ENCODE data around the gene UPK3A. TPM values are rescaled to one million over a fixed set of nuclear protein-coding genes. Genes with fewer than 3 reads are reported as not detected.
"Not testable (repeated sequence)": the region's sequence is repeated elsewhere in the genome, so short reads cannot be mapped to it uniquely, and the experiment has no call there.

UPK3A gene
- total RNA-seq, 1 donor from 2014 or later = 1.4 TPM

DNA sequence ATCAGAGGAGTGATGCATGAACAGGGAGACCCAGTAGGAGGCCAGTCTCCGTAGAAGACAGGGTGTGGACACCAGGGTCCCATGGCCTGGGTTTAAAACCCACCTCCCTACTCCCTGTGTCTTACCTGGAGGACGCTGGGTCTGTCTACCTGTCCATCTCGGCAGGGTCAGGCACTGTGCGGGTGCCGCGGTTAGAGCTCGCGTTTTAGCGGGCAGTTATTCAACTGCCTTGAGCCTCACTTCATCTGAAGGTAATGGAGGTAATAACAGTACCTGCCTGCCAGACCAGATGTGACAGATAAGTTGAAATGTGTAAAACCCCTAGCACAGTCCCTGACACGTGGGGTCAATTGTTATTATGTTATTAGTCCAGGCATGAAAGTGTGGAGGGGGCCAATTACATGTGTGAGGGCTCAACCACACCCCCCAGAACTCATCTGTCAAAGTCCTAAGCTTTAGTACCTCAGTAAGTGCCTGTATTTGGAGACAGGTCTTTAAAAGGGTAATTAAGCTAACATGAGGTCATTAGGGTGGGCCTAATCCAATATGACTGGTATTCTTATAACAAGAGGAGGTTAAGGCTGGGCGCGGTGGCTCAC, 8.1 kb upstream of the UPK3A start:
- intact Hi-C loops (cut with micrococcal nuclease) = no loop called here
- TF ChIP-seq, protein P1, sequence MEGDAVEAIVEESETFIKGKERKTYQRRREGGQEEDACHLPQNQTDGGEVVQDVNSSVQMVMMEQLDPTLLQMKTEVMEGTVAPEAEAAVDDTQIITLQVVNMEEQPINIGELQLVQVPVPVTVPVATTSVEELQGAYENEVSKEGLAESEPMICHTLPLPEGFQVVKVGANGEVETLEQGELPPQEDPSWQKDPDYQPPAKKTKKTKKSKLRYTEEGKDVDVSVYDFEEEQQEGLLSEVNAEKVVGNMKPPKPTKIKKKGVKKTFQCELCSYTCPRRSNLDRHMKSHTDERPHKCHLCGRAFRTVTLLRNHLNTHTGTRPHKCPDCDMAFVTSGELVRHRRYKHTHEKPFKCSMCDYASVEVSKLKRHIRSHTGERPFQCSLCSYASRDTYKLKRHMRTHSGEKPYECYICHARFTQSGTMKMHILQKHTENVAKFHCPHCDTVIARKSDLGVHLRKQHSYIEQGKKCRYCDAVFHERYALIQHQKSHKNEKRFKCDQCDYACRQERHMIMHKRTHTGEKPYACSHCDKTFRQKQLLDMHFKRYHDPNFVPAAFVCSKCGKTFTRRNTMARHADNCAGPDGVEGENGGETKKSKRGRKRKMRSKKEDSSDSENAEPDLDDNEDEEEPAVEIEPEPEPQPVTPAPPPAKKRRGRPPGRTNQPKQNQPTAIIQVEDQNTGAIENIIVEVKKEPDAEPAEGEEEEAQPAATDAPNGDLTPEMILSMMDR (IDR thresholded peaks at IDR 0.05) = no peak
- POLR2A ChIA-PET = interaction anchor here (0.6 kb wide), 1 partner anchor 32 kb away, joined by 3 read pairs; no protein-coding TSS in a partner anchor
- Mint-ChIP-seq H3K4me3 (no peak overlapping the region), H3K27ac (no peak overlapping the region), H3K27me3 (no peaks in the 10 kb centered on the region), H3K36me3 (ENCODE audit: low read depth) (no peaks in the 10 kb centered on the region), H3K9me3 (no peaks in the 10 kb centered on the region), H3K4me1 (peaks cover 13% of the 10 kb centered on the region)
- DNase-seq (no peak), ATAC-seq (ENCODE audit: low read depth) (no peak)
- CTCF ChIA-PET = no interaction called here

DNA sequence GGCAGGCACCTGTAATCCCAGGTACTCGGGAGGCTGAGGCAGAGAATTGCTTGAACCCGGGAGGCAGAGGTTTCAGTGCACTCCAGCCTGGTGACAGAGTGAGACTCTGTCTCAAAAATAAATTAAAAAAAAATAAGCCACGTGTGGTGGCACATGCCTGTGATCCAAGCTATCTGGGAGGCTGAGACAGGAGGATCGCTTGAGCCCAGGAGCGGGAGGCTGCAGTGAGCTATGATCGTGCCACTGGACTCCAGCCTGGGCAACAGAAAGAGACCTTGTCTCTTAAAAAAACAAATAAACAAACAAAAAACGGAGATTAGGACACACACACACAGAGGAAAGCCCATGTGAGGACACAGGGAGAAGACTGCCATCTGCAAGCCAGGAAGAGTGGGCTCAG, 7.0 kb upstream of the UPK3A start:
- POLR2A ChIA-PET = interaction anchor here (0.6 to 0.7 kb wide), 3 partner anchors 10 to 28 kb away, joined by 3 to 6 read pairs (median 4); no protein-coding TSS in a partner anchor
- ATAC-seq (ENCODE audit: low read depth); intact Hi-C loops (cut with micrococcal nuclease); H3K9me3 Mint-ChIP-seq; CTCF ChIA-PET; H3K27ac Mint-ChIP-seq; H3K4me3 Mint-ChIP-seq; DNase-seq; H3K36me3 Mint-ChIP-seq (ENCODE audit: low read depth); H3K27me3 Mint-ChIP-seq: not testable (repeated sequence)
- H3K4me1 Mint-ChIP-seq = peaks cover 13% of the 10 kb centered on the region

DNA sequence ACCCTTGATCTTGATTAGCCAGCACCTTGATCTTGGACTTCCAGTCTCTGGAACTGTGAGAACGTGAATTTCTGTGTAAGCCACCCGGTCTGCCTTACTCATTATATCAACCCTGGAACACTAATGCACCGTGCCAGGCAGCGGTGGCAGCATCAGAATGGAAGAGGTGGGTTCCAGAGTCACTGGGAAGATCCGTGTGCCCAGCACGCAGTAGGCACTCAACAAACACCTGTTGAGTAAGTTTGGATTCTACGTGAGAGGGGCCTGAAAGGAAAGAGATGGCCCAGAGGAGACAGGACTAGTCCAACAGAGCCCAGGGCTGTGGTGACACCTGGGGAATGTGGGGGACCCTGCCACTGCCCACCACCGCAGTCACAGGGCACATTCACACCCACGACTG, 6.6 kb upstream of the UPK3A start:
- TF ChIP-seq, protein P1 (IDR thresholded peaks at IDR 0.05) = no peak
- CTCF ChIA-PET = no interaction called here
- Mint-ChIP-seq H3K27me3 (no peaks in the 10 kb centered on the region), H3K27ac (peak overlapping the region; percentile 4), H3K9me3 (no peaks in the 10 kb centered on the region), H3K4me1 (peaks cover 13% of the 10 kb centered on the region), H3K4me3 (no peak overlapping the region), H3K36me3 (ENCODE audit: low read depth) (no peaks in the 10 kb centered on the region)
- POLR2A ChIA-PET = interaction anchor here (0.6 to 1.3 kb wide), 4 partner anchors 10 to 27 kb away, joined by 3 to 6 read pairs (median 4); no protein-coding TSS in a partner anchor
- DNase-seq (no peak), ATAC-seq (ENCODE audit: low read depth) (no peak)
- intact Hi-C loops (cut with micrococcal nuclease) = no loop called here

DNA sequence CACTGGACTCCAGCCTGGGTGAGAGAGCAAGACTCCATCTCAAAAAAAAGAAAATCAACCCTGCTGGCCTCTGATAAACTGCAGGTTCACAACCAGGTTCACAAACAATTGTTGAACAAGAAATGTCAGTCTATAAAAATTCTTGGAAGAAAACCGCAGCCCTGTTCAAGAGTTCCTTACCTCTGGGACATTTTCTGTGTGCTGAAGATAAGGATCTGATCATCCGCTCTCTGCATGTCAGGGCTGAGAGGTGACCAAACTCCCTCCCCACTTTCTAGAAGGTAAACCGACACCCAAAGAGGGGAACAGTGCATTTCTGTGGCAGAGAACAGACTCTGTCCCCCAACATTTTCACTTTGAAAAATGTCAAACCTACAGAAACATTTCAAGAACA, 4.2 kb upstream of the UPK3A start:
- ATAC-seq (ENCODE audit: low read depth) = no peak
- H3K36me3 Mint-ChIP-seq (ENCODE audit: low read depth) = no peaks in the 10 kb centered on the region
- intact Hi-C loops (cut with micrococcal nuclease) = loop anchor here (1.0 kb wide), 1 partner anchor 8 kb away; no protein-coding TSS in a partner anchor
- TF ChIP-seq, protein P1 (IDR thresholded peaks at IDR 0.05) = no peak
- no peaks in the 10 kb centered on the region for H3K27me3 Mint-ChIP-seq
- ChIA-PET CTCF (no interaction called here), POLR2A (interaction anchor here (0.6 to 0.7 kb wide), 2 partner anchors 16 to 134 kb away, joined by 3 to 5 read pairs; no protein-coding TSS in a partner anchor)
- no peaks in the 10 kb centered on the region for H3K9me3 Mint-ChIP-seq
- no peak overlapping the region for H3K27ac Mint-ChIP-seq
- no peak for DNase-seq
- H3K4me1 Mint-ChIP-seq = peaks cover 26% of the 10 kb centered on the region
- no peak overlapping the region for H3K4me3 Mint-ChIP-seq

DNA sequence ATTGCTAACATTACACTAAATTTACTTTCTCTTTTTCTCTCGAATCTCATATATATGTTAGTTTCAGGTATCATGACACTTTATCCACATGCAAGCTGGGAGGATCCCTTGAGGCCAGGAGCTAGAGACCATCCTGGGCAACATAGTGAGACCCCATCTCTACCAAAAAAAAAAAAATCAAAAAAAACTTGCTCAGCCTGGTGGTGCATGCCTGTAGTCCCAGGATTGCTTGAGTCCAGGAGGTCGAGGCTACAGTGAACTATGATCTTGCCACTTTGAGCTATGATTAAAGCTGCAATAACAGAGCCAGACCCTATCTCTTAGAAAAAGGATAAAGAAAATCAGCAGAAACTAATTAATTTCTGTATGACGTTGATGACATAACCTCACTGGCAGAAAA, 3.7 kb upstream of the UPK3A start:
- no peak for DNase-seq
- H3K27me3 Mint-ChIP-seq = no peaks in the 10 kb centered on the region
- intact Hi-C loops (cut with micrococcal nuclease) = no loop called here
- no peak for ATAC-seq (ENCODE audit: low read depth)
- no peaks in the 10 kb centered on the region for H3K9me3 Mint-ChIP-seq
- ChIA-PET CTCF (no interaction called here), POLR2A (interaction anchor here (0.7 kb wide), 1 partner anchor 19 kb away, joined by 4 read pairs; no protein-coding TSS in a partner anchor)
- H3K36me3 Mint-ChIP-seq (ENCODE audit: low read depth) = no peaks in the 10 kb centered on the region
- no peak overlapping the region for H3K4me3 Mint-ChIP-seq
- H3K27ac Mint-ChIP-seq = no peak overlapping the region
- TF ChIP-seq, protein P1 (IDR thresholded peaks at IDR 0.05) = no peak
- H3K4me1 Mint-ChIP-seq = peaks cover 30% of the 10 kb centered on the region
